DOHH2 (cell line): Measurements from ENCODE around the gene UPK1A.

Experiments used
- H3F3A ChIP-seq: fragments of 200-600 bp; sonication (generic), shearing (Covaris generic); 2 replicates; pipeline ENCODE4 v1.6.0; 2016; ENCODE audit warnings: antibody characterized with exemption, mild to moderate bottlenecking; ENCODE audit not compliant: control insufficient read depth, insufficient read depth
- H3K27ac ChIP-seq: fragments of 200-600 bp; sonication (generic); 2 replicates; pipeline ENCODE4 v1.5.1; 2014; ENCODE audit warnings: low read depth, mild to moderate bottlenecking, low read length, moderate library complexity
- H3K27me3 ChIP-seq: fragments of 200-600 bp; sonication (generic); 2 replicates; pipeline ENCODE4 v1.6.1; 2014; ENCODE audit warnings: mild to moderate bottlenecking, low read length, mixed read lengths; ENCODE audit not compliant: control insufficient read depth
- H3K36me3 ChIP-seq: fragments of 200-600 bp; sonication (generic); 2 replicates; pipeline ENCODE4 v1.6.1; 2014; ENCODE audit warnings: mild to moderate bottlenecking, low read length, moderate library complexity, mixed read lengths; ENCODE audit not compliant: control insufficient read depth
- H3K4me1 ChIP-seq: fragments of 200-600 bp; sonication (generic); 2 replicates; pipeline ENCODE4 v1.6.1; 2014; ENCODE audit warnings: mild to moderate bottlenecking, low read length, mixed read lengths; ENCODE audit not compliant: control insufficient read depth
- H3K4me2 ChIP-seq: fragments of 200-600 bp; sonication (generic); 2 replicates; pipeline ENCODE4 v1.6.0; 2014; ENCODE audit warnings: mild to moderate bottlenecking, low read length, moderate library complexity
- H3K4me3 ChIP-seq: fragments of 200-600 bp; sonication (generic); 2 replicates; pipeline ENCODE4 v1.5.1; 2014; ENCODE audit warnings: mild to moderate bottlenecking, low read length, mixed read lengths
- H3K79me2 ChIP-seq: fragments of 200-600 bp; sonication (generic); 2 replicates; pipeline ENCODE4 v1.6.1; 2014; ENCODE audit warnings: mild to moderate bottlenecking, low read length, mixed read lengths; ENCODE audit not compliant: control insufficient read depth
- H3K9me2 ChIP-seq: fragments of 200-600 bp; sonication (generic); replicated peaks from 2 replicates; pipeline ENCODE4 v1.6.1; 2014; ENCODE audit warnings: mild to moderate bottlenecking, low read length, mixed read lengths; ENCODE audit not compliant: control insufficient read depth
- H3K9me3 ChIP-seq: fragments of 200-600 bp; sonication (generic); 2 replicates; pipeline ENCODE4 v1.6.1; 2014; ENCODE audit warnings: antibody characterized with exemption, low read length, mixed read lengths; ENCODE audit not compliant: control insufficient read depth, insufficient read depth
- H4K20me1 ChIP-seq: fragments of 200-600 bp; sonication (generic); 2 replicates; pipeline ENCODE4 v1.6.0; 2014; ENCODE audit warnings: low read depth, mild to moderate bottlenecking, antibody characterized with exemption, low read length, moderate library complexity; ENCODE audit not compliant: control insufficient read depth, insufficient read depth
- EZH2phosphoT487 ChIP-seq: fragments of 200-600 bp; sonication (generic); IDR thresholded peaks from 2 replicates; pipeline ENCODE4 v1.6.1; 2017; ENCODE audit warnings: borderline replicate concordance, mild to moderate bottlenecking, antibody characterized with exemption, low read length, moderate library complexity, mixed read lengths
- TF ChIP-seq, protein P1 (sequence below): fragments of 200-600 bp; sonication (generic); IDR thresholded peaks from one replicate; pipeline ENCODE4 v1.5.1; 2014; ENCODE audit warnings: antibody characterized with exemption, mild to moderate bottlenecking, low read depth, low read length; ENCODE audit not compliant: poor library complexity, severe bottlenecking

UPK1A gene

DNA sequence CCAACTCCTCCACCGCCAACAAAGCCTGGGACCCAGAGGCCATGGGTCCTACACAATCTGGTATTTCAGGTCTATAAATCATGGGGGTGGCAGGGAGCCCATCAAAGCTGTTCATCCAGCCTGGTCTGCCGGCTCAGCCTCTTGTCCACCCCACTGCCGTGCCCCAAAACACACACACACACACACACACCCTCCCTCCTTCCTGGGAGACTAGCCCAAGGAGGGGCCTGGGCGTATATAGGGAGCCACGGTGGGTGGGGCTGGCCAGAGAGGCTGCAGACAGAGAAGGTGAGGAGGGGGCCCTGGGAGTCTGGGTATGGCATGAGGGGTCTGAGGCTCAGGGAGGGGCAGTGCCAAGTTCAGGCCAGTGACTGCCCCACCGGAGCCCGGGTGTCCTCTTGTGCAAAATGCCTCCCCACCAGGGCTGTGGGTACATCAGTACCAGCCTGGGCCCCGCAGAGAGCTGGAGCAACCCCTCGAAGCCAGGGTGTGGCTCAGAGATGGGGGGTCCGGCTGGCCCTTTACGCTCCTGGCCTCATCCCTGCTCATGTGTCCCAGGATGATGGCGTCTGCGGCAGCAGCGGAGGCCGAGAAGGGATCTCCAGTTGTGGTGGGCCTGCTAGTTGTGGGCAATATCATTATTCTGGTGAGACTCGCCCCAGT is at the start of gene UPK1A:
UPK1A (plus strand) TSS at position 267 of the 663 bp plus-strand sequence; CDS start at position 563, 296 bp downstream.
- H3K36me3 ChIP-seq = no peaks in the 10 kb centered on the region
- no peaks in the 10 kb centered on the region for H3K4me1 ChIP-seq
- H3K4me2 ChIP-seq = no peak within 1 kb of the TSS
- no peaks in the 10 kb centered on the region for H3K9me3 ChIP-seq
- no peaks in the 10 kb centered on the region for H4K20me1 ChIP-seq
- no peaks in the 10 kb centered on the region for H3K9me2 ChIP-seq
- peaks cover 5% of the 10 kb centered on the region for H3K27me3 ChIP-seq
- H3K4me3 ChIP-seq = no peak within 1 kb of the TSS
- H3F3A ChIP-seq = no peaks in the 10 kb centered on the region
- no peaks in the 10 kb centered on the region for H3K79me2 ChIP-seq
- H3K27ac ChIP-seq = no peak within 1 kb of the TSS
- TF ChIP-seq, protein P1, sequence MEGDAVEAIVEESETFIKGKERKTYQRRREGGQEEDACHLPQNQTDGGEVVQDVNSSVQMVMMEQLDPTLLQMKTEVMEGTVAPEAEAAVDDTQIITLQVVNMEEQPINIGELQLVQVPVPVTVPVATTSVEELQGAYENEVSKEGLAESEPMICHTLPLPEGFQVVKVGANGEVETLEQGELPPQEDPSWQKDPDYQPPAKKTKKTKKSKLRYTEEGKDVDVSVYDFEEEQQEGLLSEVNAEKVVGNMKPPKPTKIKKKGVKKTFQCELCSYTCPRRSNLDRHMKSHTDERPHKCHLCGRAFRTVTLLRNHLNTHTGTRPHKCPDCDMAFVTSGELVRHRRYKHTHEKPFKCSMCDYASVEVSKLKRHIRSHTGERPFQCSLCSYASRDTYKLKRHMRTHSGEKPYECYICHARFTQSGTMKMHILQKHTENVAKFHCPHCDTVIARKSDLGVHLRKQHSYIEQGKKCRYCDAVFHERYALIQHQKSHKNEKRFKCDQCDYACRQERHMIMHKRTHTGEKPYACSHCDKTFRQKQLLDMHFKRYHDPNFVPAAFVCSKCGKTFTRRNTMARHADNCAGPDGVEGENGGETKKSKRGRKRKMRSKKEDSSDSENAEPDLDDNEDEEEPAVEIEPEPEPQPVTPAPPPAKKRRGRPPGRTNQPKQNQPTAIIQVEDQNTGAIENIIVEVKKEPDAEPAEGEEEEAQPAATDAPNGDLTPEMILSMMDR = no peak
- TF ChIP-seq EZH2phosphoT487 = no peak

DNA sequence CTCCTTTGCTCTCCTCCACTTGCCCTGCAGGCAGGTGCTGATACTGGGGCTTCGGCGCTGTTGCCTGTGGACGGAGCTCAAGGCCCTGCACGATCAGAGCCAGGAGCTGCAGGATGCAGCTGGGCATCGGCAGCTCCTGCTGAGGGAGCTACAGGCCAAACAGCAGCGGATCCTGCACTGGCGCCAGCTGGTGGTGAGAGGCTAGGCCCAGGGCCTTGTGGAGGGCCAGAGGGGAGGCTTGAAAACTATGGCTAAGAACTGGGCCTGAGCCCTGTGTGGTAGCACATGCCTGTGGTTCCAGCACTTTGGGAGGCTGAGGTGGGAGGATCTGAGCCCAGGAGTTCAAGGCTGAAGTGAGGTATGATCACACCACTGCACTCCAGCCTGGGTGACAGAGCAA is 47.5 kb upstream of the UPK1A start:
- Histone ChIP-seq H3F3A (no peaks in the 10 kb centered on the region; the same call in 1 of the 2 replicates), H3K27me3 (no peaks in the 10 kb centered on the region), H3K9me2 (no peaks in the 10 kb centered on the region), H4K20me1 (no peaks in the 10 kb centered on the region), H3K27ac (no peak overlapping the region), H3K4me1 (no peaks in the 10 kb centered on the region), H3K36me3 (peaks cover 46% of the 10 kb centered on the region), H3K9me3 (no peaks in the 10 kb centered on the region), H3K4me3 (no peak overlapping the region), H3K79me2 (peaks cover 3% of the 10 kb centered on the region), H3K4me2 (no peak overlapping the region)
- no peak for TF ChIP-seq EZH2phosphoT487
- TF ChIP-seq, protein P1 = no peak

GRCh38 chr19:35619290-35619923 is 46.9 kb upstream of the UPK1A start:
- Histone ChIP-seq H3F3A (no peaks in the 10 kb centered on the region; the same call in 1 of the 2 replicates), H3K79me2 (no peaks in the 10 kb centered on the region), H3K27me3 (no peaks in the 10 kb centered on the region), H3K4me3 (no peak overlapping the region), H3K27ac (no peak overlapping the region), H3K9me2 (no peaks in the 10 kb centered on the region), H3K9me3 (no peaks in the 10 kb centered on the region), H3K36me3 (peaks cover 43% of the 10 kb centered on the region), H3K4me2 (no peak overlapping the region), H4K20me1 (no peaks in the 10 kb centered on the region), H3K4me1 (no peaks in the 10 kb centered on the region)
- TF ChIP-seq, protein P1 = no peak
- TF ChIP-seq EZH2phosphoT487 = no peak
